ENCODE results near the gene REG4. TPM values are rescaled to one million over a fixed set of nuclear protein-coding genes. Genes with fewer than 3 reads are reported as not detected.

The REG4 gene
- total RNA-seq, 2 donors from 2014 or later = 3.8 TPM; not detected in 1

GRCh38 chr1:119816407-119816806 lies 5.1 kb upstream of the REG4 start:
- Histone ChIP-seq H3K27me3 (replicated peaks; ENCODE audit: insufficient read depth) (no peaks in the 10 kb centered on the region), H3K9me3 (no peaks in the 10 kb centered on the region), H3K36me3 (no peaks in the 10 kb centered on the region), H3K27ac (no peak overlapping the region), H3K4me1 (ENCODE audit: control insufficient read depth in 1 of 2, low read depth in 2 of 2) (no peaks in the 10 kb centered on the region), H3K4me3 (no peak overlapping the region)
- DNase-seq (ENCODE audit: low spot score) (no peak), ATAC-seq (ENCODE audit: insufficient number of reproducible peaks, low FRiP score, low read depth) (no peak)
- TF ChIP-seq CTCF (IDR thresholded peaks at IDR 0.05) = no peak

- Histone ChIP-seq H3K4me3 (no peak overlapping the region), H3K36me3 (no peaks in the 10 kb centered on the region), H3K27ac (no peak overlapping the region), H3K4me1 (ENCODE audit: control insufficient read depth in 1 of 2, low read depth in 2 of 2) (no peaks in the 10 kb centered on the region), H3K9me3 (no peaks in the 10 kb centered on the region), H3K27me3 (replicated peaks; ENCODE audit: insufficient read depth) (no peaks in the 10 kb centered on the region)
- DNase-seq (ENCODE audit: low spot score) (no peak), ATAC-seq (ENCODE audit: insufficient number of reproducible peaks, low FRiP score, low read depth) (no peak)
- no peak for TF ChIP-seq CTCF (IDR thresholded peaks at IDR 0.05)
Observed at GRCh38 chr1:119815928-119816327, 4.7 kb upstream of the REG4 start.

GRCh38 chr1:119815361-119815760 lies 4.1 kb upstream of the REG4 start:
- no peaks in the 10 kb centered on the region for H3K9me3 ChIP-seq
- no peaks in the 10 kb centered on the region for H3K27me3 ChIP-seq (replicated peaks; ENCODE audit: insufficient read depth)
- TF ChIP-seq CTCF (IDR thresholded peaks at IDR 0.05) = no peak
- no peaks in the 10 kb centered on the region for H3K36me3 ChIP-seq
- ATAC-seq (ENCODE audit: insufficient number of reproducible peaks, low FRiP score, low read depth) (no peak), DNase-seq (ENCODE audit: low spot score) (no peak)
- H3K27ac ChIP-seq = no peak overlapping the region
- H3K4me3 ChIP-seq = no peak overlapping the region
- no peaks in the 10 kb centered on the region for H3K4me1 ChIP-seq (ENCODE audit: control insufficient read depth in 1 of 2, low read depth in 2 of 2)

- H3K4me3 ChIP-seq = no peak overlapping the region
- no peak for DNase-seq (ENCODE audit: low spot score)
- TF ChIP-seq CTCF (IDR thresholded peaks at IDR 0.05) = no peak
- H3K36me3 ChIP-seq = no peaks in the 10 kb centered on the region
- no peaks in the 10 kb centered on the region for H3K4me1 ChIP-seq (ENCODE audit: control insufficient read depth in 1 of 2, low read depth in 2 of 2)
- no peaks in the 10 kb centered on the region for H3K27me3 ChIP-seq (replicated peaks; ENCODE audit: insufficient read depth)
- no peaks in the 10 kb centered on the region for H3K9me3 ChIP-seq
- no peak overlapping the region for H3K27ac ChIP-seq
- no peak for ATAC-seq (ENCODE audit: insufficient number of reproducible peaks, low FRiP score, low read depth)
Observed at GRCh38 chr1:119814288-119814687, 3.0 kb upstream of the REG4 start.

GRCh38 chr1:119811985-119812557 lies 811 bp upstream of the REG4 start:
- Histone ChIP-seq H3K36me3 (no peaks in the 10 kb centered on the region), H3K27ac (no peak overlapping the region), H3K9me3 (no peaks in the 10 kb centered on the region), H3K27me3 (replicated peaks; ENCODE audit: insufficient read depth) (no peaks in the 10 kb centered on the region), H3K4me3 (no peak overlapping the region), H3K4me1 (ENCODE audit: control insufficient read depth in 1 of 2, low read depth in 2 of 2) (no peaks in the 10 kb centered on the region)
- DNase-seq (ENCODE audit: low spot score) = no peak
- ATAC-seq (ENCODE audit: insufficient number of reproducible peaks, low FRiP score, low read depth) = no peak
- TF ChIP-seq CTCF (IDR thresholded peaks at IDR 0.05) = no peak
